Subcutaneous adipose tissue (tissue), 4 donors: ENCODE data around the gene CDK13. TPM values are rescaled to one million over a fixed set of nuclear protein-coding genes. Genes with fewer than 3 reads are reported as not detected.

Source experiments
- total RNA-seq, 4 donors: library from RNA; depleted of rRNA; stranded (reverse); fragments of >200 nt; gene quantifications; one replicate each; pipeline ENCODE4 v1.1.0, GENCODE V29; 2016
- TF ChIP-seq, protein P1 (sequence below): fragments of 450-650 bp; IDR thresholded peaks from one replicate; pipeline ENCODE4 v1.5.1; 2016; ENCODE audit warnings: low read depth, mild to moderate bottlenecking, control low read depth, antibody characterized with exemption, moderate library complexity

Gene CDK13
- total RNA-seq, 4 donors from 2014 or later: 65.6 to 81.9 (median 68.3) TPM

- TF ChIP-seq, protein P1, sequence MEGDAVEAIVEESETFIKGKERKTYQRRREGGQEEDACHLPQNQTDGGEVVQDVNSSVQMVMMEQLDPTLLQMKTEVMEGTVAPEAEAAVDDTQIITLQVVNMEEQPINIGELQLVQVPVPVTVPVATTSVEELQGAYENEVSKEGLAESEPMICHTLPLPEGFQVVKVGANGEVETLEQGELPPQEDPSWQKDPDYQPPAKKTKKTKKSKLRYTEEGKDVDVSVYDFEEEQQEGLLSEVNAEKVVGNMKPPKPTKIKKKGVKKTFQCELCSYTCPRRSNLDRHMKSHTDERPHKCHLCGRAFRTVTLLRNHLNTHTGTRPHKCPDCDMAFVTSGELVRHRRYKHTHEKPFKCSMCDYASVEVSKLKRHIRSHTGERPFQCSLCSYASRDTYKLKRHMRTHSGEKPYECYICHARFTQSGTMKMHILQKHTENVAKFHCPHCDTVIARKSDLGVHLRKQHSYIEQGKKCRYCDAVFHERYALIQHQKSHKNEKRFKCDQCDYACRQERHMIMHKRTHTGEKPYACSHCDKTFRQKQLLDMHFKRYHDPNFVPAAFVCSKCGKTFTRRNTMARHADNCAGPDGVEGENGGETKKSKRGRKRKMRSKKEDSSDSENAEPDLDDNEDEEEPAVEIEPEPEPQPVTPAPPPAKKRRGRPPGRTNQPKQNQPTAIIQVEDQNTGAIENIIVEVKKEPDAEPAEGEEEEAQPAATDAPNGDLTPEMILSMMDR: no peak
Observed at GRCh38 chr7:39934132-39934531, 15.9 kb upstream of the CDK13 start.

DNA sequence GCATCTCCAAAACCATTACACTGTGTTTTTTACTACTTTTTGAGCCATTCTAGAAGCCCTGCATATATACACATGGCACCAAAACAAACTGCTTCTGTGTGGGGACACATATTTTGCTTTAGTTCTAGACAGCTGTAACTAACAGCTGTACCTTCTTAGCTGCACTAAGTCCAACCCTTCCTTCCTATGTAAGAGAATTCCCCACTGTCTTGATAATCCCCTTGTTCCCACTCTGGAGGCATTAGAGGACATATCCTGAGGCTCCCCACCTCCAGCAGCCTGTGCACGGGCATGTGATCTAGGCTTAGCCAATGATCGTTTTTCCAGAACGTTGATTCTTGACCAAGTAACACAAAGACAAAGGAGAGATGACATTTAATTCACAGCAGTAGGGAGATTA lies 13.3 kb upstream of the CDK13 start:
- TF ChIP-seq, protein P1: no peak

- TF ChIP-seq, protein P1: no peak
Observed at GRCh38 chr7:39937366-39938153, 12.5 kb upstream of the CDK13 start.

DNA sequence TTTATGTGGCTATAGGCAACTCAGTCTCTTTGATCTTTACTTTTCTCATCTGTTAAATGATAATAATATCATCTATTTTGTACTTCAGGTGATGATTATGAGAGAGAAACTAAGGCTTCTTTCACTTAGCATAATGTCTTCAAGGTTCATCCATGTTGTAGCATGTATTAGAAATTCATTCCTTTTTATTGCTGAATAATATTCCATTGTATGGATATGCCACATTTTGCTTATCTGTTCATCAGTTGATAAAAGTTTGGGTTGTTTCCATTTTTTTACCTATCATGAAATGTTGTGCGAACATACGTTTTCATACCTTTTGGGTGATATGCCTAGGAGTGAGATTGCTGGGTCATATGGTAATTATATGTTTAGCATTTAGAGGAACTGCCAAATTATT lies 7.2 kb upstream of the CDK13 start:
- TF ChIP-seq, protein P1: no peak

GRCh38 chr7:39946693-39947092 lies 3.4 kb upstream of the CDK13 start:
- TF ChIP-seq, protein P1: no peak

GRCh38 chr7:39948375-39948955 lies 1.6 kb upstream of the CDK13 start:
- TF ChIP-seq, protein P1: no peak
